NCI-H345 treated with DMSO at 0.1 percent for 48 hours (cell line): Measurements from ENCODE around the gene B3GALT6.

ENCODE experiments used
- DNase-seq: peaks from one replicate; lab custom pipeline; 2025; ENCODE audit not compliant: unreplicated experiment; lab: John Stamatoyannopoulos, UW

The B3GALT6 gene

DNA sequence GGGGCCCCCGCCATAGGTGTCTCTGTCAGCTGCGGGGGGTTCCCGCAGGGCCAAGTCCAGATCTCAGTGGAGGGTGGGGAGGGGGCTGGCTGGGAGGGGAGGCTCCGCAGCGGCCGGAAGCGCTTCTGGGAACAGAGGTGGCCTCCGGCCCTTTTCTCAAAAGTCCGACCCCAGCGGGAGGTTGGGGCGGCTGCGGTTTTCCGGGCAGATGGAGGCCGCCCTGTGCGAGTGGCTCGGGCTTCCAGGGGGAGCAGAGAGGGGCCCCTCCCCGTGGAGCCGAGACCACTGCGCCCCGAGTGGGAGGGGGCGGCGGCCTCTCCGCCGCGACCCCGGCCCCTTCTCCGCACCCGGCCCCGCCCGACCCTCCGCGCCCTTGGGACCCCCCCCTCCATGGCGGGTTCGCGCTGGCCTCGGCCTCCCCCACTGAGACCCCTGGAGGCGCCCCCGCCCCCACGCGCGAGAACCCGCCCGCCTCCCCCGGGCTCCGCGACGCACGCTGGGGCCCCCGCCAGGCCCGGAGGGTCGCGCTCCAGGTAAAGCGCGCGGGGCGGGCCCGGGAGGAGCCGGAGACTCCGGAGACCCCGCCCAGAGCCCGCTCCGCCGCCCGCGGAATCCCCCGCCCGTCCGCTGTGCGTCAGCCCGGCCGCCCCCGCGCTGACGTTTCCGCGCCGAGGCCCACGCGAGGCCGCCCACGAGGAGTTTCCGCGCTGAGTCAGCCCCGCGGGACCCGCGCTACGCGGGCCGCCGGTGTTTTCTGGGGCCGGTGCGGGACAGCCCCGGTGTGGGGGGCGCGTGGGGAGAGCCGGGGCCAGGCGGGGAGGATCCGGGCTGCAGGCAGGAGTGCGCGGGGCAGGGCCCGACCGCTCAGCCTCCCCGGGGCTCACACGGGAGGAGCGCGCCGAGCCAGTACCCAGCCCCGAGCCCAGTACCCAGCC lies 30.9 kb upstream of the B3GALT6 start:
- peak; percentile 4 for DNase-seq

DNA sequence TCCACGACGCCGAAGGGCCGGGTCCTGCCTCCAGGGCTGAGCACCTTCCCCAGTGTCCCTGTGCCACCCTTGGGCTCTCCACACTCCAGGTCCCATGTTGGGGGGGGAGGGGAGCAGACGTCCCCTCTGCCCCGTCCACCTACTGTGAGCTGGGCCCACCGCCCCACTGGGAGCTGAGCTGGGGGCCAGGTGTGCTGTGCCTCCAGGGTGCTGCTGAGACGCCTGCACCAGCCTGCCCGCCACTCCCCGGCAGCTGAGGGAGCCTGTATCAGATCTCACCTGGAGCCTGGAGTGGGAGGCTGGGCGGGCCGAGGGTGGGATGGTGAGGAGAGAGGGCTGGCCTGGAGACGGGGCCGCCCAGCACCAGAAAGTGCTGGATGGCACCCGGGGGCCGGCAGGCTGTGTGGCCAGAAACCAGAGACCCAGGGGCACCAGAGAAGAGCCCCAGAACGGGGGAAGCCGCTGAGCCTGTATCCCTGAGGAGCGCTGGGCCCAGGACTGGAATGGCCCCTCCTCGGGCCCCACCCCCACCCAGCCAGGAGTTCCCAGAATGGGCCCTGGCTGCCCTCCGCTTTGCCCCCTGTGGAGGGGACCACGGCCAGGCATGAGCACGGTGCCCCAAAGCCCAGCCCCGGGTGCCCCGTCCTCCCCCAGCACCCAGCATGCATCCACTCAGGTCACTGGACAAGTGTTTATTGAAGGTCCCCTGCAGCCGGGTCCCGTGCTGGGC lies 29.0 kb upstream of the B3GALT6 start:
- DNase-seq, result no peak

DNA sequence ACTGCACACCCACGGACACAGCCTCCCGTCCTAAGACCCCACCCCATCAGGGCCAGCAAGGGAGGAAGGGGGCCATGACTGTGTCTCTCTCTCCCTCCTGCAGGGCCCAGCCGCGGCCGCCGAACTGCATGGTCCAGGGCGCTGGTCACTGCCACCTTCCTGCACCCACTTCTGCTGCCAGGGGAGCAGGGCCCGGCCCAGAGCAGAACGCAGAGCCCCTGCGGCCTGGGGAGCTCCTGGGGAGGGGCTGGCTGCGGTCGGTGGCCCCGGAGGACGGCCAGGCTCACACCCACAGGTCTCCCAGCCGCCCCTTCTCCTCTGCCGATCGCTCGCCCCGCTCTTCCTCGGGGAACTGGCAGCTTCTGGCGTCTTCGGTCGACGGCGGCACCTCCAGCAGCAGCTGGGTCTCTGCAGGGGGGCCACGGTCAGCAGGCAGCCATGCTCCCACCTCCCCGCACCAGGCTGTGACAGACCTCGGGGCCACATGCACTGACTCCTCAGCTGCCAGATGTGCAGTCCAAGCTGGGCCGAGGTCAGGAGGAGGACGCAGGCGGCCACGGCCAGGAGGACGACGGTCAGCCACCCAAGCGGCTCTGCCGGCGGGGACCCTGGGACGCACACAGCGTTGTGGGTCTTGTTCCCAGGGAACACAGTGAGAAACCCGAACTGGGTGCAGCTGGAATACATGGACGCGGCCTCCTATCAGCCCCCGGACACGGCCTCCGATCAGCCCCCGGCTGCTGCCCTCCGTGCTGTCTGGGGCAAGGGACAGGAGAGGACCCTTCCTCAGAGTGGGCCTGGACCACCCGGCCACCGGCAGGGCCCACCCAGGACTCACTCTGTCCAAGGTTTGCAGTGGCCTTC lies 28.2 kb upstream of the B3GALT6 start:
- no peak for DNase-seq

DNA sequence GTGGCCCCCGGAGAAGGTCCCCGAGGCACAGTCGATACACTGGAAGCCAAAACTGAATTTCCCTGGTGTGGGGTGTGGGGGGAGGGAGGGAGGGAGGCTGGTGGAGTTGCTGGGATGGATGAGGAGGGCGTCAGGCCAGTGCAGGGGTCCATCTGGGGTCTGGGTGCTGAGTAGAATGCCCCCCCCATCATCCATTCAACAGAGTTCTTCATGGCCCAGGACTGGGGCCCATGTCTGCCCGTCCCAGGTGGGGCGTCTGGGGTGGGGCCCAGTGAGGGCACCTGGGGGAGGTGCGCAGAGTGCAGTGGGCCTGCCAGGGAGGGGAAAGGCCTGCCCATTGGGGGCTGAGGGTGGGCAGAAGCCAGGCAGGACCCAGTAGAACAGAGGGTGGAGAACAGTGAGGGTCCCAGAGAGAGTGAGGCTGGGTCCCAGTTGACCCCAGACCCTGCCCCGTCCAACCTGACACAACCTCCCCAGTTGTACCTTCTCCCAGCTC lies 27.6 kb upstream of the B3GALT6 start:
- no peak for DNase-seq

DNA sequence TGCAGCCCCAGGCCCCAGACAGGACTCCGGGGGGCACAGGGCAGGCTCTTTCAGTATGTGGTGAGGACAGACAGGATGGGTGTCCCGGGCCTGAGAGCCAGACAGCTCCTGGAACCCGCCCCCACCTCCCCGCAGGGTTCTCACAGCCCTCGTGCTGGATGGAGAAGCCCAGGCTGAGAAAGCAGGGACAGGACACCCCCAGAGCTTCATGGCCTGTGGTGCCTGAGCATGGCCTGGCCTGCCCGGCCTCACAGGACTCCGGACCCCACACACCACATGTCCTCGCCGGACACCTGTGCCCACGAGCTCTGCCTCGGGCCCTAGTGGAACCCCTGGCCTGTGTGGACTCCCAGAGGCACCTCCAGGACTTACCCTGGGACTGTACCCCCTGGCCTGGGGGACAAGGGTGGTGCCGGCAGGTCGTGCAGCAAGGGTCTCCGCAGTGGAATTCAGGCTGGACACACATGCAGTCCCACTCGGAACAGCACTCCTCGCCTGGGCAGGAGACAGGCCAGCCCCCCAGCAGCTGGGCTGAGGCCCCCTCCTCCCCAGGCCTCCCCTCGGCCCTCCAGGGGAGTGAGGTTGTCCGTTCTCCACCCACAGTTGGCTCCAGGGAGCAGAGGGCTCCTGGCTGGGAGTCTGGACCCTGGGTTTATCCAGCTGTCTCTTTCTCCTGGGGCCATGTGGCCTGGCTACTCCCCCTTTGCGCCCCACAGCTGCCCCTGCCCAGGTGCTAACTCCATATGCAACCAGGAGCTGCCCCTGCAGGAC lies 26.9 kb upstream of the B3GALT6 start:
- DNase-seq, result no peak

DNA sequence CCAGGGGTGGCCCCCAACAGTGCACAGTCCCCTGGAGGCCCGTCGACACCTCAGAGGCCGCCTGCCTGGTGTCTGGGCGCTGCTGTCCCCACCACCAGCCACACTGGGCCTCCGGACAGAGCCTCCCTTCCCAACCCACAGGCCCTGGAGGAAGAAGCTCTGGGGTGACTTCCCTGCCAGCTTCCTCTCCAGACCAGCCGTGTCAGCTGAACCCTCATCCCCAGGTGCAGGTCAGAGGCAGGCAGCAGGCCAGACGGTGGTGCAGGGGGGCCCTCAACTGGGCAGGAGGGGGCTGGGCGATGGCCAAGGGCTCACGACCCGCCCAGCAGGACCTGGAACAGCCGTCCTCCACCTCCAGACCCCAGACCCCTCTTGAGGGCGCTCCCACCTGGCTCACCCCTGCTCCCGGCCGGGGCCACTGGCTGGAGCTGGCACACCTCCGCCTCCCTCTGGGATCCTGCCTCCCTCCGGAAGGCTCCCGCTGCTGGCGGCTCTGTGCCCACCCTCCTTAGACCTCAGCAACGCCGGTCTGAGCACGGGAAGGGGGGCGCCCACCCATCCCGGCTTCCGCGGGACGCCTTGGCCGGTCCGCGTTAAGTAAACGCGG lies 26.2 kb upstream of the B3GALT6 start:
- no peak for DNase-seq

DNA sequence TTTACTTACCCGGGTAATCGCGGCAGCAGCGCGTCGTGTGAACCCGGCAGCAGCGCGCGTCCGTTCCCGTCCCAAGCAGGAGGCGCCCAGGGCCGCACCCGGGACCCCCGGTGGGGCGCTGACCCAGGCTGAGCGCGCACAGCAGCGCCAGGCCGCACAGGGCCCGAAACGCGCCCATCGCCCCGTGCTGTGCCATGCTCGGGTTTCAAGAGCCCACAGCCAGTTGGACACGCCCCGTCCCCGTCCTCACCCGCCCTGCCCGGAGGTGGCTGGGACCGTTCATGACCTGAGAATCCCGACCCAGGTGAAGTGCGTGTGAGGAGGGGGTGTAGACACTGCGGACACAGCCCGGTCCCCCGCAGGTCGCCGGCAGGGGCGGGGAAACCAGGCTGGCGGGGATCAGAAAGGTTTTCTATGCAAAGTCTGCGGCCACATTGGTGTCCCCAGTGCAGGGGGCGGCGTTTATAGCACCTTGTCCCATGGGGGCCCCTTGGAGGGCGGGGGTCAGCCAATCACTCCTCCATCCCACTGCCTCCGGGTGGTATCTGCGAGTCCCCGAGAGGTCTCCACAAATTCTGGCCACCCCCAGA lies 25.6 kb upstream of the B3GALT6 start, which contains the start of gene TNFRSF18:
Gene TNFRSF18, minus strand, starts transcription at position 217 of the 590 bp plus-strand sequence. Its CDS starts 21 bp downstream, at position 196.
- no peak for DNase-seq

DNA sequence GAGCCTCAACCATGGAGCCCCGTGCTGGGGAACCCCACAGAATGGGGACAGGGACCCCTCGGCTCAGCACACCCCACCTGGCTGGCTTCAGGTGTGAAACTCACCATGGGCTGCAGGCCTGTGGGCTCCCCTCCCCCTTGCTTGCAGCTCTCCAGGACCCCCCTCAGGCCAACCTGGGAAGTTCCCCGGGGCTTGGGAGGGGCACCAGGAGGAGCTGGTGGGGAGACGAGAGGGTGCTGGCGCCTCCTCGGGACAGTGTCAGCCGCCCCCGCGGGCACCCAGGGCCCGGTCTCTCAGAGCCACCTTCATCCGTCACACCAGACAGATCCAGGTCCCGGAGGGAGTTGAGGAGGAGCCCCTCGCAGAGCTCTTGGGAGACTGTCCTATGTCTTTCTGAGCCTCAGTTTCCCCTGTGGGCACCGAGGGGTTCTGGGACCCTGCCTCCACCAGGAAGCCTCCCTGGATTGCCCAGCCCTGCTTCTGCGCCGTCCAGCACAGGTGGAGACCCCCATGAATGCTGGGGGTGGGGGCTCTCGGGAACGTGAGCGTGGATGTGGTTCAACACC lies 25.0 kb upstream of the B3GALT6 start:
- no peak for DNase-seq

DNA sequence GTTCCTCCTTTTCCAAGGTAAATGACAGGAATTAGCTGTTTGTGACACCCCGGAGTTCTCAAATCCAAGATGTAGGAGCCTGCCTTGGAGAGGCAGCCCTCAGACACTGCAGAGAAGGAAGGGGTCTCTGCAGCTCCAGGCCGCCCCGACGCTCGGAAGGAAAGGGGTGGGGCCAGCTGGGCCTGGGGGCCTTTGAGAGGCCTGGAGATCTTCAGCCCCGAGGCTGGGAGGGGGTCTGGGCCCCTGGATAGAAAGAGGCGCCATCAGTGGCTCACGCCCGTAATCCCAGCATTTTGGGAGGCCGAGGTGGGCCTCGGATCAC lies 24.5 kb upstream of the B3GALT6 start:
- DNase-seq, result no peak

DNA sequence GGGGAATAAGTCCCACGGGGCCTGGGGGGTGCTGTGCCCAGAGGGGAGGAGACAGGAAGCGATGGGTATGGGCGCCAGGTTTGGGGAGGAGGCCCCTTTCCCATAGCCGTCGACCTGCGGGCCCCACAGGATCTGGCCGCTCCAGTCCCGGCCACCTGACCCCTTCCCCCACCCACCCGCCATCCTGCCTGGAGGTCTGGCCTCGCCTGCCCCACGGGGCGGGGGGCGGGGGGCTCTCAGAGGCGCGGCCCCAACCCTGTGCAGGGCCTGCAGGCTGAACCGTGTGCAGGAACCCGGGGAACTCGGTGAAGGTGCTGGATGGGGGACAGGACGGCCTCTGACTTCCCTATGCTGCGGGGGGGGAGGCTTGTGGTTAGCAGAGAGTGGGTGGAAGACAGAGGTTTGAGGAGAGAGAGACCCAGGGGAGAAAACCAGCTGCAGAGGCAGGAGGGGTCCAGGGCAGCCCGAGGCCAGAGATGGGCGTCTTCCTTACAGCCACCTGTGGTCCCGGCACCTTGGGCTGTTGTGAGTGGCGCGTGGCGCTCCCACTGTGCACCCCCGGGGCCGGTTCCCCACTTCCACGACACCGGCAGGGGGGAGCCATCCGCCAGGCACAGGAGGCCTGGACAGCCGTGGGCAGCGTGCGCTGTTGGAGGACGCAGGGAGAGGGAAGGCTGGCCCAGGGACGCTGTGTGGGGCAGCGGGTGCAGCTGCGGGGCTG lies 23.2 kb upstream of the B3GALT6 start:
- no peak for DNase-seq

DNA sequence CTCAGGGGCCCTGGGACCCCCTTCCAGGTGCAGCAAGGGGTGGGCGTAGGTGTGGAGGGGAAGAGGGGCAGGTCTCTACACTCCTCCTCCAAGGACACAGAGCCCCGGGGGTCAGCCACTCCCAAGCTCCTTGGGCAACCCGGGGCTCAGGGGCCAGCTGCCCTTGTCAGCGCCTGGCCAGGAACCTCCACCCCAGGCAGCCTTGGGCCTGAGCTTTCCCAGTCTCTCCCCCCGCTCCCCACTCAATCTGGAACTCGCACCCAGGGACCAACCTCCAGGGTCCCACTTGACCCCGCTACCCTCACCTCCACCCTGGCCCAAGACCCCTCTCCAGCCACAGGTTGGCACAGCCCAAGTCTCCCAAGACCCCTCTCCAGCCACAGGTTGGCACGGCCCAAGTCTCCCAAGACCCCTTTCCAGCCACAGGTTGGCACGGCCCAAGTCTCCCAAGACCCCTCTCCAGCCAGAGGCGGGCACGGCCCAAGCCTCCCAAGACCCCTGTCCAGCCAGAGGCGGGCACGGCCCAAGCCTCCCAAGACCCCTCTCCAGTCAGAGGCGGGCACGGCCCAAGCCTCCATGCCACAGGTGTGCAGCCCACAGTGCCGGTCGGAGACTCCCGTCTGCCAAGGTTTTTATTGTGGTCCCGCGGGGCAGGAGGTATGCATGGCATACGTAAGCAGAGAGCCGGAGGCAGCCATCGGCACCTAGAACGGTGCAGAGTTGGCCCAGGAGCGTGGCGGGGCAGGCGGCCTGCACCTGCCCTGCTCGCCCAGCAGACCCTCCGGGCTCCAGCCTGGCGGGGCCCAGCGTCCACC lies 21.1 kb upstream of the B3GALT6 start:
- no peak for DNase-seq

DNA sequence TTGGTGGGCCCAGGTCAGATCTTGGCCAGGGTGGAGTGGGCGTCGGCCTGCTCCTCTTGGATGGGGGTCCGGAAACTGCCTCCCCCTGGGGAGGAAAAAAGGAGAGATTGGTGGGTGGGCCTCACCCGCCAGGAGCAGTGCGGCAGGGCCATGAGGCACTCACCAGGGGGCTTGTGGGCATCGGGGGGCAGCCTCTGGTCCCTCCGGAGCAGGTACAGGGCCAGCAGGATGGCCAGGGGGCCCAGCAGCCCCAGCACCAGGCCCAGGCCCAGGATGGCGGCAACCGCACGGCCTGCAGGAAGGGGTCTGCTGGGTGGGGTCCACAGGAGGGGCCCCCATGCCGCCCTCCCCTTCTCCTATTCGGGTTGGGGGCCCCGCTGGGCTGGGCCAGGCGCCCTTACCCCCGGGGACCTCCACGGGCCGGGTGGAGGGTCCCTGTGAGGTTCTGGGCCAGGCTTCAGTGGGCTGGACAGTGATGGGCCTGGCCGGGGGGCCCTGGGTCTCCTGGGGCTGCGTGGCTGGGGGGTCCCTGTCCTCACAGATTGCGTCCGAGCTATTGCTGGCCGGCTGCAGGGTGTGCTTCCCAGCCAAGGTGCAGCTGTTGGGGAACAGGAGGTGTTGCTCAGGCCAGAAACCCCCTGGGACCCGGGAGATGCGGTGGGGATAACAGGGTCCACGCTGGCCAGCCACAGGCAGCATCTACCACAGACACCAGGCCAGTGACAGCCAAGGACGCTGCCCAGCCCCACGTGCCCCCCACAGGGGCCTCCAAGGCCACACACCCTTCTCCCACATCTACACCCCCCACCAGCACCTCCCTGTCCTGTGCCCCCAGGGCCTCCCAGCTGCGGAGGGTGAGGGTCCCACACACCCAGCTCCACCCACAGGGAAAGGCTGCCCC lies 20.2 kb upstream of the B3GALT6 start:
- no peak for DNase-seq

DNA sequence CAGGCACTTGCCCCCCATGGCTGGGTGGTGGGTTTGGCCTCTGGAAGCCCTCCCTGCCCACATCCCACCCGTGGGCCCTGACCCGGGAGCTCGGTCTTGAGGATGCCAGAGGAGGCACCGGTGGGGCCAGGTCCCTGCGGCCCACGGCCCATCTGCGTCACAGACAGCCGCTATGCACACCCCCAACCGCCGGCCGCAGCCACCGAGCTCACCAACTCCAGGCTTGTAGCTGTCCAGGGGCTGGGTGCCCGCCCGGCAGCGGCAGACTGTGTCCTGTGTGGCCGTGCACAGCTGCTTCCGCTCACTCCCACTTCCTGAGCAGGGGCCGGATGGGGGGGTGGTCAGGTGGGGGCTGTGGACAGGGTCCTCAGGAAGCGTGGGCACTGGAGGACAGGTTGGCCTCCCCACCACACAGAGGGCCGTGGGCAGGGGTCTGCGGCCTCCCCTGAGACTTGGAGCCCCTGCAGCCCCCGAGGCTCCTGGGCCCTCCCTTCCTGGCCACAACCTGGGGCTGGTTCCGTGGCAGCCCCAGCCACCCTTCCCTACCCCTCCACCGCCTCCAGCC lies 19.2 kb upstream of the B3GALT6 start:
- no peak for DNase-seq

DNA sequence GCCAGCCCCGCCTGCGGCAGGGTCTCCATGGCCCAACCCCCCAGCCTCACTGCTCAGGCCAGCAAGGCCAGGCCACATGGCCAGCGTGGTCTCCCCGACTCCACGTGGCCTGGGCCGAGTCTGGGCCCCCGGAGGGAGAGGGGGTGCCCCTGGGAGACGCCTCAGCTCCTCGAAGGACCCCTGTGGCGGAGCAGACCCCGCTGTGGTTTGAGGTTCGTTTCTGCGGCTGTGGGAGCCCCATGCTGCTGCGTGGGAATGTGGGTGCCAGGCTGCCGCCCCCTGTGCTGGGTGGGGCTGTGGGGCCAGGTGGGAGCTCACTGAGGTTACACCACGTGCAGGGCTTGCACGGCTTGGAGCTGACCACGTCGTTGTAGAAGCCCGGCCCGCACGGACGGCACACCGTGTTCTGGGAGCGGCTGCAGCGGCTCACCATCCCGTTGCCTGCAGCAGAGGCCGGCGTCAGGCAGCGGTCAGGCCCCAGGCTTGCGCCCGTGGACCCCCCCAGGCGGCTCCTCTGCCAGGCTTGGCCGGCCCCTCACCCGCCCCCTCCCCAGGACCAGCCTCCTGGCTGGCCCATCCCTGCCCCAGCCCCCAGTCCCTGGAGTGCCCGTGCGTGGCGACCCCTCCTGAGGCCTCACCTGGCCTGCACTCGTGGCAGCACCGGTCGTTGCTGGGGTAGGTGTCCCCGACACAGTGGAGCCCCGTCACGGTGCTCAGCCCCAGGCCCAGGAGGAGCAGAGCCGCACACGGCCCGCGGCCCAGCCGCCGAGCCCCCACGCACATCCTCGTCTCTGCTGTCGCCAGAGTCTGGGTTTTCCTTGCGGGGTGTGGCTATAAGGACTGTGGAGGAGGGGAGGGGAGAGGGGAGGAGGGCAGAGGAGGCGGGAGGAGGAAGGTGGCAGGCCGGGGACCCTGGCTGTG lies 18.4 kb upstream of the B3GALT6 start, which contains the start of gene TNFRSF4:
Gene TNFRSF4, minus strand, starts transcription at position 809 of the 921 bp plus-strand sequence. Its CDS starts 26 bp downstream, at position 783.
- no peak for DNase-seq

DNA sequence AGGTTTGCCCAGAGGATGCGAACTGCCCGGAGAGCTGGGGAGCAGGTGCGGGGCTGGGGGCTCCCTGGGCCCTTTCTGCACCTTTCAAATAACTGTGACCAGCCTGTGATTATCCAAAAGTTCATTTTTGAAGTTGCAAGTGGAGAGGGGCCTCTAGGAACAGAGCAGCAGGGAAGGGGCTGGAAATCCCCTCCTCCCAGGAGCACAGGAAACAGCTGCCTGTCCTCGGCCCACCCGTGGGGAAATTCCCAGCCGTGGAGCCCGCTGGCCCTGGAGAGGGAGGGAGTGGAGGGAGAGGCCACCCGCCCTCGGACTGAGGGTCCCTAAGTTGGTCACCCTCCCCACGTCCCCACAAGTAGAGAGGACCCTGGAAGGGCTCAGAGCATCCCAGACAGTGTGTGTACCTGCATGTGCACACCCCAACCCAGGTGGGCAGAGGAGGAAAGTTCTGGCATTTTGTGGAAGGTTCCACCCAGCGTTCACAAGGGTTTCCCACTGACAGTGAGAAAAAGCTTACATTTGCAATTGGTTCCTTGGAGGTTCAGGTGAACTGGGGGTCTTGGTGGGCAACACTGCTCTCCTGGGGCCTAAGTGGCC lies 16.9 kb upstream of the B3GALT6 start:
- no peak for DNase-seq
